Measurements from ENCODE around the gene GARIN5B.

- TF ChIP-seq ELF4 (IDR thresholded peaks at IDR 0.05) = no peak
- TF ChIP-seq FOXM1 (IDR thresholded peaks at IDR 0.05; ENCODE audit: borderline replicate concordance) = no peak
- TF ChIP-seq TARDBP (IDR thresholded peaks at IDR 0.05) = no peak
- no peak for TF ChIP-seq ARNT (IDR thresholded peaks at IDR 0.05)
- TF ChIP-seq SUZ12 (IDR thresholded peaks at IDR 0.05) = no peak
- TF ChIP-seq SP1 (IDR thresholded peaks at IDR 0.05) = no peak
- TF ChIP-seq BHLHE40 (IDR thresholded peaks at IDR 0.05; ENCODE audit: borderline replicate concordance) = no peak
These were observed 10.4 kb upstream of the GARIN5B start for GRCh38 chr19:55373306-55373992.

Measured in HEK293T (cell line).